Inflammatory macrophage treated with lipopolysaccharide for 4 hours (primary cell): ENCODE measurements around the gene SLC35A2.

Experiments
- DNase-seq: peaks from one replicate; pipeline ENCODE4 v3.0.0-alpha.2; 2020

SLC35A2 gene

DNA sequence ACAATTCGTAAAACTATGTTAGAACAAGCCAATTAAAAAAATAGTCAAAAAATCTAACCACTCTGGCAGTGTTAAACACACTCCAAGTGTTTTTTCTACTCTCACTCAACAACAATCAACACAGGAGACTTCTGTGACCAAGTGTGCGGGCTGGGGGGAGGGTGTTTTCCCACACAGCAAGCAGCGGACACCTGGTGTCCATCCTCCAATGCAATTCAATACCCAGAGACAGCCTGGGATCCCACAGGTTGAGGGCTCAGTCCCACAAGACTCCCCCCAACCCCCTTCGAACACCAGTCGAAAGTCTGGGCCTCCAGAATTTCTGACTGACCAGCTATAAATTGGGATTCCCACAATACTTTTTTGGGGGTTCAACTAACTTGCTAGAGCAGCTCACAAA is 15.7 kb upstream of the SLC35A2 start:
- DNase-seq: no peak

DNA sequence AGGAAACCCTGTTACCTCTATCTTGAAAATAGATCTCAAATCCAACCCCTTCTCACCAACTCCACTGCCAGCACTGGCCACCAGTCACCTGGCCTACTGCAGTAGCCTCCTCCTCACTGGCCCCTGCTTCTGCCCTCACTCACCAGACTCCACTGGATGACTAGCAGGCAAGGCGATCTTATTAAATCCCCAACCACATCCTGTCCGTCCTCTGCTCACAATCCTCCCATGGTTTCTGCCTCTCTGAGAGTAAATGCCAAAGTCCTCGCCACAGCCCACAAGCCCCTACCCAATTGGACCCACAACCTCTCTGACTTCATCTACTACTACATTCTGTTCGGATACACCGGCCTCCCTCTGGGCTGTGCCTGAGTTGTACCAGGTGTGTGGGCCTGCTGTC is 12.8 kb upstream of the SLC35A2 start:
- DNase-seq: no peak

DNA sequence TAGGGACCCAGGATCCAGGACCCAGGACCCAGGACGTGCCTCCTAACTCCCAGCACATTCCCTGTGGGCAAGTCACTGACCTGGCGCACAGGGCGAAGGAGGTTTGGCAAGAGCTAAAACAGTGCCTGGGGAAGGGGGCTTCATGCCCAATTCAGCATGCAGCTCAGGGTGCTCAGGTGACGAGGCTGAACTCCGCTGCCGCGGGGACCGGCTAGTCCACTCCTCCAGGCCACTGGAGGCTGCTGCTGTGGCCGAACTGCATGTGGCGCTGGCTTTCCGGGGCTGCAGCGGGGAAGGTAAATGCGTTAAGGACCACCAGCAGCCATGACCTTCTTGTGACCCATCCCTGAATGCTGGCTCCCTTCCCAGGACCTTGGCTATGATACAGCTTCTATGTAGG is 12.3 kb upstream of the SLC35A2 start:
- DNase-seq: no peak

DNA sequence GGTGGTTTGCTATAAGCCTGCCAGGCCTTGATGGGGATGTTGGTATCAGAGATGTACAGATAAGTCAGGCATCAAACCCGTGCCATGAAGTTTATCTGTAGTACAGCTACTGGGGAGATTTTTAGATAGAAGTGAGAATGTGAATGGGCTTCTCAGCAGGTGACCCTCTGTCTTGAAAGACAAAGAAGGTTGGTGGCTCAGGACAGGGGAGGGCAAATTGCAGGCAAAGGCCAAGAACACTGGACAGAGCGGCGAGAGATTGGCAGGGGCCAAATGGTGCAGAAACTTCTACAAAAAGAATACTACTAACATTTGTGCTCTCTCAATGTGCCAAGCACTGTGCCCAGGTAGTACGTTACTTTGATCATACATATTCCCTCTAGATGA is 9.3 kb upstream of the SLC35A2 start:
- DNase-seq: no peak

DNA sequence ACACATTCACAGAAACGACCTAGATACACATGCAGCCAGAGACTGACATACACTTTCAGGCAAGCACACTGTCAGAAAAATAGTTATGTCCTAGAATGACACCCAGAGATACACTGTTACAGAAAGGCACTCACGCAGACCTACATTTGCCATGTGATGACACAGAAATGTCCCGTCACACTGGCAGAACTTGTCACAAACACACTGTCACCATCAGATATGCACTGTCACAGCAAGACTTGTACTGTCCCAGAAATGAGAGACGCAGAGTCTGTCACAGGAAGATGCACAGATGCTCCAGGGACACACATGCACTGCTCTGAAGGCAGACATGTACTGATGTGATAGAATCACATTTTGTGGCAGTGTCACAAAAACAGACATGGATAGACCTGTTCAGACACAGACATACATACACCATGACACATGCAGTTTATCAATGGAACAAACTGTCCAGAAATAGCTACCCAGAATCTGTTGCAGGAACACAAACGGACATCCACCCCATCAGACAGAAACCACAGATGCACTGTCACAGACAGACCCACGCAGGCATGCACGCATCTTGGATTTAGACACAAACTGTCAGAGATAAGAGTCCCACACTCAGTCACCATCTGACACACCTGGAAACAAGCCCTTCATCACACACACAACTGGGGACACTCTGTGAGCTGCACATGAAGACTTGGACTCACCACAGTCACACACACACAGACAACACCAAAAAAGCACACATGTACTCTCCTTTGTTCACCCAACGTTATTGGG is 8.7 kb upstream of the SLC35A2 start:
- DNase-seq: no peak

DNA sequence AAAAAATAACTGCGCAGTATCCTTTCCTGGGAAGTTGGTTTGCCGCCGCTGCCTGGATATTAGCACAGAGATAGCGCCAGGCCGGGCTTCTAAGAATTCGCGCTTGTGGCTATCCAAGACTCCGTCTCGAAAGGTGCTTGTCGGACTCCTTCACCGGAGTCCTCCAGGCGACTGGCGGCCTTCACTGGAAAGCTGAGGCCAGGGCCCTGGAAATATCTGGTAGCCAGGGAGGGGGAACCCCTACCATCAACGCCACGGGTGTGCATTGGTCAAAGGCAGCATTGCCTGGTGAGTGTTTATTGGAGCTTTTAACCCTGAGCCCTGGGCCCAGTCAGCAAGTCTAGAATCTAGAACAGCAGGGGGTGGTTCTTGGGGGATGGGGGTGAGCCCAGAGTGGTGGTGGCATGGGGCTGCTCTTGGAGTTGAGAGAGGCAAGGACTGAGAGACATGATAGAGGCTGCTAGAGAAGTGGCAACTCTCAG is 8.0 kb upstream of the SLC35A2 start:
- DNase-seq: no peak

DNA sequence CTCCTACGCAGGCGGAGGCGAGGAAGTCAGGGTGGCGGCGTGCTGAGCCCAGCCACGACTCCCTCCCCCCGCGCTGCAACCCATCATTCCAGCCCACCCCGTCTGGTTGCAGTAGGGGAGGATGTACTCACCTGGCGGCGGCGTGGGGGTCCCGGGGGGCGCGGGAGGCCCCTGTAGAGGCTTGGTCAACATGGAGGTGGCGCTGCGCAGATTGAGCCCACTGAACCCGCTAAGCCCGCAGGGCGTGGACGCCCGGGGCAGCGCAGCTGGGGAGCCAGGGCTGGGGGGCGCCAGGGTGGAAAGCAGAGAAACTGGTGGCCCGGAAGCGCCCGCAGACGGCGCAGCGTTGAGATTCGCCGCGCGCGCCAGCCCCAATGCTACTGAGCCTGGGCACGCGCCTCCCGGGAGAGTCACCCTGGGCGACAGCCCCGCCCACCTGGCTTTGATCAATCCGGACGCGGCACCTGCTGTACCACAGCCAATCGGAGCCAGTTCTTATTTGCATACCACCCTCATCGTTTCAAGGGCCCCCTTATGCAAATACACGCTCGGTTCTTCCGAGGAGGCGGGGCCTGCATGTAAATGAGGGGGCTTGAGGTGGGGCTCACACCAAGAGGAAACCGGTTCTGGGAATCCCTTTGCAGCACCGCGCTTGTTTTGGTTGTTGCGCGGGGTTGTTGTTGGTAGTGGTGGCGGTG is 7.3 kb upstream of the SLC35A2 start, which contains the start of gene PIM2:
TSS of gene PIM2 (minus strand) at position 382 of the 698 bp plus-strand sequence. CDS start at position 192, 190 bp downstream.
- DNase-seq: peak; percentile 92

DNA sequence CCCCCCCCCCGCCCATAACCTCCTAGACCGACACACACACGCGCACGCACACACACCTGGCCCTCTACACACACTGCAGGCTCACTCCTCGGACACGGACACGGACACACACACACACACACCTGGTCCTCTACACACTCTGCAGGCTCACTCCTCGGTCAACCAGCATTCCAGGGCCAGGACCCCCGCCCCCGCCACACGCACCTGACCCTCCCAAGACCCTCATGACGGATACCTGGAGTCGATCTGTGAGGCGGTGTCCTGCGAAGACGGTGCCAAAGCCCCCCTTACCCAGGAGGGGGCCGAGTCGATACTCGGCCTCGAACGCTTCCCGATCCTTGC is 6.8 kb upstream of the SLC35A2 start:
- no peak for DNase-seq

DNA sequence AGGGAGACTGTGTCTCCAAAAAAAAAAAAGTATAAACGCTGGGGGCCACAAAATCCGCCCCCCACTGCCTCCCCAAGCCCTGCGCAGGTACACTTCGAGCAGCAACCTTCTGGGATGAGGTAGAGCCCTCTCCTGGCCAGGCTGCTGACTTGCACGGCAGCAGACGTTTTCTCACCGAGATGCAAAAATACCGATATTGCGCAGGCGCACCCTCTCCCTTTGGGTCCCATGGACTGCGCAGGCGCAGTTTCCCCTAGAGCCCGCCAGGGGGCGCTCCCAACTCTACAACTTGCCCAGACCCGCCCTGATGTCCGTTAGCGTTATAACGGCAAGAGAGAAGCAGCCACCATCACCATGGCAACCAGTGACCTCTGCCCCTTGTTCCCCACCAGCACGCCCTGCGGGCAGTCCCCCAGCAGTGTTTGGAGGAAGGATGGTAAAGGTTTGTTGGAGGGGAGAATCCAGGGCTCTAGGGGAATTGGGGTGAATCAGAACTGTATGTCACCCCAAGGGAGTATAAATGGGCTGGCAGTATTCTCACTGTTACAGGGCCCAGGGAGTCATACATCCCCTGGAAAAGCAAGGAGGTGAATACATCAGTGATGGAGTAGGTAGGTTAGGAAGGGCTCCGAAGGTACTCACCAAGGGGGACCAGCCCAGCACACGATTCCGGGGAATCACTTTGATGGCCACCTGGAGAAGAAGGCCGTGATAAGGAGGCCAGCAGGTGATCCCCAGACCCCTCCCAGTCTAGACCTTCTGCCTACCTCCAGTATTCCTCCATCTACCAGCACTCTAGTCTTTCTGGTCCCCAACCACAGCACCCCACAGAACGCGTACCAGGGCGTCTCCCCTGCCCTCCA is 5.9 kb upstream of the SLC35A2 start:
- DNase-seq: peak; percentile 89

DNA sequence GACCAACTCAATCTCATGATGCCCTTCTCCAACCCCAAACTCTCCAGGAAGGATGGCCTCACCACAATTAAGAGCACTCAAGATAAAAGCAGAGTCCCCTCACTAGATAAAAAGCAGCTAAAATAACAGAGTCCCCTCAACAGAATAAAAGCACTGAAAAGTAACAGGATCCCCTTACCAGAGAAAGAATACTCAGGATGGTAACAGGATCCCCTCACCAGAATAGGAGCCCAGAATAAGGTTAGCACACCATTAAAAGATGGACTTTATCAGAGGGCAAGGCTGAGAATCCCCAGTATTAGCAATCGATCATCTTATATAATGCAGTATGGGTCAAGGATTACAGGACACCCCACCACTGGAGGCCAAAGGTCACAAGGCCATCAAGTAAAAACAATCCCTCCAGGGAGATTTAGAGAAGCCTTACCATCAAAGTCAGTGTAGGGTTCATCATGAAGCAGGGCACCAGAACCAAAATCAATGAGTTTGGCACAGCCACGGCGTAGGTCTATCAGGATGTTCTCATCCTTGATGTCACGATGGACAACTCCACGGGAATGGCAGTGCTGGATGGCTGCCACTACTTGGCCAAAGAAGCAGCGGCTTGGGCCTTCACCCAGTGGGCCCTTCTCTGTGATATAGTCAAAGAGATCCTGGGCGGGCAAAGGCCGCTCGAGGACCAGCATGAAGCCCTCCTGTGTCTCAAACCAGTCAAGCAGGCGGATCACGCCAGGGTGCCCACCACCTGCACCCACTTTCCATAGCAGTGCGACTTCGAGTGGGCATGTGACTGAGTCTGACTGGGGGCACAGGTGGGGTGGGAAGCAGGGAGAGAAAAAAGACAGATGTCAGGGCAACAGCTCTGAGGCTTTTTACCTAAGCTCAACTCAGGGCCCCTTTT is 3.4 kb upstream of the SLC35A2 start:
- no peak for DNase-seq

DNA sequence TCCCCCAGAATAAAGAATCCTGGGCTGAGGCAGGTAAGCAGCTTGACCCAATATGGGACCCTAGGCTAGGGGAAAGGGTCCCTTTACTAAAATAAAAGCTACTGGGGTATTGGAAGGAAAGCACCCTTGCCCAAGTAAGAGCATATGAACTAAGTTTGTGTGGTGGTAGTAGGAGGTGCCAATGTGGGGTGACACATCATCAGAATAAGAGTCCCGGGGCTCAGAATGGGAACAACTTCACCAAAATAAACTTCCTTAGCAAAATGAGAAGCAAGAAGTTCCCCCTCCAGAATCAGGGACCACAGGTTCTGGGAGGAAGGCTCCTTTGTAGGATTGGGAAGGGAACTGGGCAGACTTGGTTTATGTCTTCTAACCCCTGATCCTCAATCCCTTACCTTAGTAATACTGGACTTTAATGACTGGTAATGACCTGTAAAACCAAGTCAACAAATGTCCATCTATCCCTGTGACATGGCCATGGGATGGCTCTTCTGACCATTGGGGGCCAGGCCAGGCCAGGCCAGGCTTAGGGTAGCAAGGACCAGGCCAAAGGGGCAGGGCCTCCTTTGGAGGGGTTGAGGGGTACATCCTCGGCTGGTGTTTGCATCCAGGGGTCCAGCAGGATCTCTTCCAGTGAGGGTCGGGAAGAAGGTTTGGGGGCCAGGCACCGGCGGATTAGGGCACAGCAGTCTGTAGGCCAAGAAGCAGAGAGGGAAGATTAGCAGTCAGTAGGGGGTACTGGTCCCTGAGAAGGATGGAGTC is 2.3 kb upstream of the SLC35A2 start:
- no peak for DNase-seq

DNA sequence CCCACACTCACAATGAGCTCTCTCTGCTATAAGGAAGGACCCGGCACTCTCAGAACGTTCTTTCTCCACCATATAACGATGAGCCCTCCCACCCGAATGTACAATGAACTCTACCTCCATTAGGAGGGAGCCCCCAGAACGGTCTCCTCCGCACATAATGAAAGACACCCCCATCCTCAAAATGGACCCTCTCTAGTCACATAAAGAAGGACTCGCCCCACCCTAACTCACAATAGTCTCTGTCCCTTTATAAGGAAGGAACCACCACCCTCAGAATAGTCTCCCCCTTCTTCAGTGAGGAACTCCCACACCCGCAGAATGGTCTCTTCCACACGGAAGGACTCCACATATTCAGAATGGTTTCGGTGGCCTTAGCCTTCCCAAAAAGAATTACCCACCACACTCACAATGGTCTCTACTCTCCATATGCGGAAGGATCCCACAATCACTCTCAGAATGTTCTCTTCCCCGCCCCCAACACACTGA is 477 bp downstream of the SLC35A2 start:
- DNase-seq: peak; percentile 30

DNA sequence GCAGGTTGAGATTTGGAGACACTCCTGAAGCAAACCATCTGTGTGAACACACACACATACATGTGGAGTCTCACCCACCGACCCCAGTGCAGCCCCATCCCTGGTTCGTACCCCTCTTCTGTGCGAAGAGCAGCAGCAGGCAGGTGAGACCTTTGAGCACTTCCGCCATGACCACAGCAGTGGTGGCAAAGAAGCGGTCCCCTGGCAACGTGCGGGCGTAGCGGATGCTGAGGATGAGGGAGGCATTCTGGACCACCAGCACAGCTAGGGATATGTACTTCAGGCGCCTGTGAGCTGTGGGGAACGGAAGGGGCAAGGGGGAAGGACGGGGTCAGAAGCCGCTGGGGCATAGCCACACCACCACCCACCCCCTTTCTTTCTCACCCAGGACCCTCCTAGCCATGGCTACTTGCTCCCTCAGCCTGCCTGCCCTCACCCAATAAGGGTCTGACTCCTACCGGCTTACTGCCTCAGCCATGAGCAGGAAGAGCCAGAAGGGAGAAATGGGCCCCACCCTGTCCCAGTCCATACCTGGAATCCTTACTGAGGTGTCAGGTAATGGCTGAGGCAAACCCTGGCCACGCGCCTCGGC is 1.6 kb downstream of the SLC35A2 start:
- no peak for DNase-seq

DNA sequence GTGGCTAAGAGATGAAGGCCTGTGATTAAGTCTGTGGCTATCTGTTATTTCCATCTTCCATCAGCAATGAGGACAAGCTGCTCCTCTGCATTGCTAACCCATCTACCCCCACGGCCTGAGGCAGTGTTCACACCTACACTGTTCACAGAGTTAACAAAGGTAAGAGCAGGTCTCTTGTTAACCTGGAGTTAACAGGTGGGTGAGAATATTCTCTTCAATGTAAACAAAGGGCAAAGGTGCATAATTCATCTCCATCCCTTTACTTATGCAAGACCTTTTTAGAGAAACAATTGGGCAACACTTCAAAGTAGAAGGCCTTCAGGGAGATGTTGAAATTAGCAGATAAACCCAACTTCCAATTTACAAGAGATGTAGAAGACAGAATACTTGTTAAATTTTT is 2.8 kb downstream of the SLC35A2 start:
- no peak for DNase-seq

DNA sequence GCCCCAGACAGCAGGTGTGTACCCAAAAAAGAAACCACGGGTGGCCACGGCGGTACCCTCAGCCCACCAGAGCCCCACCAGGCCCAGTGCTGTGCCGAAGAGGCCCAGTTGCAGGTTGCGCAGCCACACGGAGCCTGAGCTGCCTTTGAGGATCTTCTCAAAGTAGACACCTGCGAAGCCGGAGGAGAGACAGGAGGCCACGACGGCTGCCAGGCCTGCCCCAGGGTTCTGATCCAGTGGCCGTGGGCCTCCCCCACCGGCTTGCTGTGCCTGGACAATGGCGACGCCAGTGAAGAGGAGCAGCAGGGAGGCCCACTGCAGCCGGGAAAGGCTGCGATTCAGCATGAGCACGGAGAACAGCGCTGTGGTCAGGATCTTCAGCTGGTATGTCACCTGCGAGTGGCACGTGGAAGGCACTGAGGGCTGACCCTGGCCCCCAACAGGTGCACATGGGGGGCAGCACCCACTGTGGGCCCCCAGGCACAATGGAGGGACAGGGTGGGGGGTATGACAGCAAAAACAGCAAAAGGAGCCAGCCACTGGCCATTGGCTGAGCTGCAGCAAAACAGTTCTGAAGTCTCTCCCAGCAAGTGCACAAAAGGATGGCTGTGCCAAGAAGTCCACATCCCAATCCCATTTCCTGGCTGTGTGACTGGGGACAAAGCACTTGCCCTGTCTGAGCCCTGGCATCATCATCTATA is 6.2 kb downstream of the SLC35A2 start:
- DNase-seq: no peak

DNA sequence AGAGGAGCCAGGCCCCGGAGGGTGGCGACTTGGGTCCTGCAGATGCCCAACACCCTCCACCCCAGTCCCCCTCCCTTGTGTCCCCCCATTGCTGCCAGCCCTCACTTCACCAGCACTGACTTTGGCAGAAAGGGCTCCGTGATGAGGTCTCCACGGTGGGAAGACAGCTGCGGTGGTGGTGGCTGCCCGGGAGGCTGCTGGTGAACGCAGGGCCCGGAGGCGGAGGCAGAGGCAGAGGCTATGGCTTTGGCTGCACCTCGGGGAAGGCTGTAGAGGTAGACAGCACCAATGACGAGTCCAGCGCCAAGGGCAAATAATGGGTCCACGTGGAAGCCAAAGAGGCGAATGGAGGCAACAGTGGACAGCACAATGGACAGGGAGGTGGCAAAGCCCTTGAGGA is 6.8 kb downstream of the SLC35A2 start:
- DNase-seq: no peak

DNA sequence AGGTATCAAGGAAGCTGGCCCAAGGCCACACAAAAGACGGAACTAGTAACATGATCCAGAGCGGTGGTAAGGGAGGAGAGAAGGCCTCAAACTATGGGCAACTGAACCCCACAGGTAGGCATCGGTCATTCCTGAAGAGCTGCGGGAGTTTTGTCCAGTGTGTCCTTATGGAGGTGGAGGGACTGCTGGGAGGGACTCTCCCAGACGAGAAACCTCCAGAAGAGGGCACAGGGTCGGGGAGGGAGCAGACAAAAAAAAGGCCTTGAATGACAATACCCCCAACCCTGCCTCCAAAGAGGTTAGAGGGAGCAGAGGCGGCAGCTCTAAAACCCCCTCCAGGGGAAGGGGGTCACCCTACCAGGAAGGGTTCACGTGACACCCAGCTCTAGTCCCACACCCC is 7.3 kb downstream of the SLC35A2 start:
- no peak for DNase-seq

DNA sequence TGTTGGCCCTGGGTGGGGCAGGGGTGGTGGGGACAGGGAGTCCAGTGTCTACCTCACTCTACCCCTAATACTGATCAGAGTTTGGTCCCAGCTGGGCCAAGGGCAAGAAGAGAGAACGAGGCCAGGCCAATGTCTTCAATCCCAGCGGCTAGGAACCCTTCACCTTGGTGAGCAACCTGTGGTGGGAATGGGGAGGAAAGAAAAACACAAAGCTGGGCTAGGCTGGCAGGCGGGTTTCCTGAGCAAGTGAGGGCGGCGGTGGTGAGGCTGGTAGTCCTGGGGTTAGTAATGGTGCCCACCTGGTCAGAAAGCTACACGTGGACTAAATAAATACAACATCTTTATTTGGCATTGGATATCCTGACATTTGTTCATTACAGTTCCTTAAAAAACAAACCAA is 8.2 kb downstream of the SLC35A2 start:
- DNase-seq: no peak

DNA sequence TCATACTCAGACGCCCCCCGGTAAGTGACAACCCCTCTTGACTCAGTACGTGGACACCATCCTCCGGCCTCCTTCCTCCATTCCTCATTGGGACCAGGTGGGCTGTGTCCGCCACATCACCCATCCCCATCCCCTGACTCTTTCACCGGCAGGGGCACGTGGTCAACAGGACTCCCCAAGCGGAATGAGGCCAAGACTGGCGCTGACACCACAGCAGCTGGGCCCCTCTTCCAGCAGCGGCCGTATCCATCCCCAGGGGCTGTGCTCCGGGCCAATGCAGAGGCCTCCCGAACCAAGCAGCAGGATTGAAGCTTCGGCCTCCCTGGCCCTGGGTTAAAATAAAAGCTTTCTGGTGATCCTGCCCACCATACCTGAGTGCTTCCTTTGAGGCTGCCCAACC is 8.7 kb downstream of the SLC35A2 start:
- DNase-seq: no peak

DNA sequence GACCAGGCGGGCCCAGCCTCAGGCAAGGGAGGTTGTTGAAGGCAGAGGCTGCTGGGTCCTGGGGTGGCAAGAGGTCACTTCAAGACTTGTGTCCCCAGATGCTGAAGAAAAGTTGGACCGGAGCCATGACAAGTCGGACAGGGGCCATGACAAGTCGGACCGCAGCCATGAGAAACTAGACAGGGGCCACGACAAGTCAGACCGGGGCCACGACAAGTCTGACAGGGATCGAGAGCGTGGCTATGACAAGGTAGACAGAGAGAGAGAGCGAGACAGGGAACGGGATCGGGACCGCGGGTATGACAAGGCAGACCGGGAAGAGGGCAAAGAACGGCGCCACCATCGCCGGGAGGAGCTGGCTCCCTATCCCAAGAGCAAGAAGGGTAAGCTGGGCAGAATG is 9.3 kb downstream of the SLC35A2 start:
- DNase-seq: no peak

DNA sequence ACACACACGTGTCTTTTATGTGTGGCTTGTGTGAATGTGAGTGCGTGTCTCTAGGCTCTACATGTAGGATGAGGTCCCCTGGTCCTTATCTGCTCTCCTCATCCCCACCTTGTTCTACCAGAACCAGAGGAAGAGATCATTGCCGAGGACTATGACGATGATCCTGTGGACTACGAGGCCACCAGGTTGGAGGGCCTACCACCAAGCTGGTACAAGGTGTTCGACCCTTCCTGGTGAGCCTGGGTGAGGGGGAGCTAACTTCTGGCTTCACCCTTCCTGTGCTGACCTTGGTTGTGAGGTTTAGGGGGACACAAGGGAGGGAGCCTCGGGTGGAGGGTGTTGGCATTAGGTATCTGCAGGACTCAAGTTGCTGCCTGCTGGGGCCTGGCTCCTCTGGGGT is 10.4 kb downstream of the SLC35A2 start:
- DNase-seq: no peak
